NCI-H1105 treated with DMSO at 0.1 percent for 48 hours (cell line): ENCODE measurements around the gene STYXL2.

Experiments used
- DNase-seq: peaks from one replicate; lab custom pipeline; 2025; lab: John Stamatoyannopoulos, UW

Gene STYXL2

DNA sequence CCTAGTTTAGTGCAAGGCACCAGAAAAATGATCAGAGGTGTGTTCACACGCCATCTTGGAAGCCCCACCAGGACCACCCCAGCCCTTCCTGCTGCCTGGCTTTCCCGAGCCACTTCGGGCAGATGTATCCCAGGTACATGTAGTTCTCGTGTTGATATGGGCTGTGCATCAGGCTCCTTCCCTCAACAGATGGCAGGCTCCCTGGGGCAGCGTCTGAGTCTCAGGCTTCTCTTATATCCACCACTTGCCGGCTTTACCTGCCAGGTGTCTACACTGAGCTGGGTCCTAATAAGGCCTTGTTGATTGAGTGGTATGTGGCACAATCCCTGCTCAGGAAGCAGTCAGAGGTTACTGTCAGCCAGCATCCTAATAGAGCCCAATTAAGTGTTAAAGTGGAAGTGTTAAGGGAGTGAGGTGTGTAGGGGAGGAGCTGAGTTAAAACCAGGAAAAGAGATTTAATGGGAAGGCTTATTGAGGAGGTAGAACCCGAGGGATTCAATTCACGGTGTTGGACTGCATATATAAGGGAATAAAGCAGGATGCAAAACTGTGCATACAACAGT lies 12.2 kb upstream of the STYXL2 start:
- no peak for DNase-seq

DNA sequence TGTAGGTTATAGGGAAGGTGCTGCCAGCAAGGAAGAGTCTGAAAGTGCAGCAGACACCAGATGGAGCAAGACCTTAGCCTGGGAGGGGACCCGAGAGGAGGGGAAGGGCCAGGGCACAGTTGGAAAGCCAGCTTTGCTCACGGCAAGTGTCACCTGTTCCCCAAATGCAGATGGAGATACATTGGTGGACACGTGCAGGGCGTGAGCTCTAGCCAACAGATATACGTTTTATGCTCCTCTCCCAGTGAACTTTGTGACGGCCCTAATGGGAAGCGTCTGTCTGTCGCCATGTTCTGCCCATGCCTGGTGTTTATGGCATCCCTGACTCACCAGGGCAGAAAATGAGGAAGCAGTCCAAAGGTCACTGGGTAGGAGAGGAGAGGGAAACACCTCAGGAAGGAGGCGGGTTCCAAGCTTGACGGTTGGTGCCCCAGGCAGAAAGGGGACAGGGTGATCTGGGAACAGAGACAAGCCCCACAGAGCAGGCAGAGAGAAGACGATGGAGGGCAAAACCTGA lies 11.3 kb upstream of the STYXL2 start:
- no peak for DNase-seq

DNA sequence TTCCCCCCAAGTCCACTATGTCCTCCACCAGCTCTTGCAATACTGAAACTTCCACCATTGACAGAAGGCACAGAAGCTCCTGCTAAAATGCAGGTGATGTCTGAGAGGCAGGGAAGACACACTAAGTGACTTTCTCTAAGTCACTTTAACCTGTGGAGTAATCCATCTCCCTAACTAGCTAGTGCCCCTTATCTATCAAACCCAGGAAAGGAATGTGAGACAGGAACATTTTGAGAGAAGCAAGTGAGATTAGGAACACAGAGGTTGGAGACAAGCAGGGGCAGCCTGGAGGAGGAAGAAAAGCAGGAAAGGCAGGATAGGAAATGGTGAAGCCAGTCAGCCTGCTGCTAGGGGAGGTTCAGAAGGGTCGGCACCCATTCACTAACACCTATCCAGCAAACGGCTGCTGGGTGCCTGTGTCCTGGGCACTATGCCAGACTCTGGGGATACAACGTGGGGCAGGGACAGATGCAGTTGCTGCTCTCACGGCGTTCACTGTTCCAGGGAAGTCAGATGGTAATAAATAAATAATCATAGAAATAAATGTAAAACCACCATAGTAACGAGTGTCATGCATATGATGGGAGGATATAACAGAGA lies 10.7 kb upstream of the STYXL2 start:
- DNase-seq, result peak; percentile 87

GRCh38 chr1:167083871-167084270 lies 10.0 kb upstream of the STYXL2 start:
- DNase-seq, result no peak

GRCh38 chr1:167084757-167085156 lies 9.1 kb upstream of the STYXL2 start:
- DNase-seq, result no peak

- no peak for DNase-seq
Measured at GRCh38 chr1:167086033-167086432, 7.8 kb upstream of the STYXL2 start.

DNA sequence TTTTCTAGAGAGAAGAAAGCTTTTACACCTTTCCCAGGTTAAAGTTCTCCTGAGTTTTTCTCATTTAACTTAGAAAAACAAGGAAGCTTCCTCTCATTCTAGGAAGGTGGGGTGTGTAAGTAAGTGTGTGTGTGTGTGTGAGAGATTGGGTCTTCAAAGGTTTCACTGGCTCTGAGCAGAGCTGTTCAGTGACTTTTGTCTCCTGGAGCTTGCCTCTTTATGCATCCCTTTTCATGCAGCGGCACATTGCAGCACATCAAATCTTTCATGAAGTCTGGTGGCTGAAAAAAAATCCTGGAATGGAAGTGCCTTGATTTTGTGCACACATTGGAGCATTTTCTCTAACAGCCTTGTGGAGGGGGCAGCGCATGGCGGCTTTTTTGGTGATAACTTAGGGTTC lies 7.1 kb upstream of the STYXL2 start:
- DNase-seq, result no peak

DNA sequence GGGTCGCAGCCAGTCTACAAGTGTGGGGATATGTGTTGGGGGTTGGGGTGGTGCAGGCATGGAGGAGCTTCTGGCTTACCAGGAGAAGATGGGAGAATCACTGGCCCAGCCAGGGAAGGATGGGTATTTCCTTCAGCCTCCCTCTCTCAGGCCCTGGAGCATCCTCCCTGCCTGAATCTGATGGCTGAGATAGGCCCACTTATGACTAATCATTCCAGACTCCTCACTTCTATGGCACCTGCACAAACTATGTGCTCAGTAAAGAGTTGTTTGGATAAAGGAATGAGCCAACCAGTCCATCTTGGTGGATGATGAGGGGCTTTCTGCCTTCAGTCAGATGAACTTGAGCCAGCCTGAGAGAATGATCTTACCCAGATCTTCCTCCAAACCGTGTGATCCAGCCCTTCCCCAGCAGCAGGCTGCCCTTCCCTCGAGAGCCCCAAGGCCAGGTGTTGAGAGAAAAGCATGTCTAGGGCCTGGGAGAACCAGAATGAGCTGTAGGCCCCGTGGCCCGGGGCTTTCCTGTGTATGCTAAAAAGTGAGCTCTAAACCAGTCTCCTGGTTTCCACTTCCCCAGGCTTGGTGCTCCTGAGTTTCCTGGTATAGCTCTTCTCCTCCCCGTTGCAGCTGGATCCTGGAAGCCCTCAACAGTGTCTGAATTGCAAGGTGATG lies 5.0 kb upstream of the STYXL2 start:
- DNase-seq, result no peak

DNA sequence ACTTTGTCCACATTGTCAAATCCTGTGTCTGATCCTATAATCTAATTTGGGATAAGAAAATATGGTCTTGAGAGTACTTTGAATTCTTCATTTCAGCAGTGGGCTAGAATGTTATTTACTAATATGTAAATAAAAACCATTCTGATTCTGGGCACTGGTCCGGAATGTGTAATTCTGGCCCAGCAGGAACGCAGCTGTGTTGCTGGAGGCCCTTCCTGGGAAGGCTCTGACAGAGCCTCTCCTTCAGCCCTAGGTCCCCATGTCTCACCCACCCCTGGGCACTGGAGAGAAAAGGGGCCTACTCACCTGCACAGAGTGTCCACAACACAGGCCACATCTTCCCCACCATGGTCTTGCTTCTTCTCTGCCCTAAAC lies 3.9 kb upstream of the STYXL2 start:
- no peak for DNase-seq

DNA sequence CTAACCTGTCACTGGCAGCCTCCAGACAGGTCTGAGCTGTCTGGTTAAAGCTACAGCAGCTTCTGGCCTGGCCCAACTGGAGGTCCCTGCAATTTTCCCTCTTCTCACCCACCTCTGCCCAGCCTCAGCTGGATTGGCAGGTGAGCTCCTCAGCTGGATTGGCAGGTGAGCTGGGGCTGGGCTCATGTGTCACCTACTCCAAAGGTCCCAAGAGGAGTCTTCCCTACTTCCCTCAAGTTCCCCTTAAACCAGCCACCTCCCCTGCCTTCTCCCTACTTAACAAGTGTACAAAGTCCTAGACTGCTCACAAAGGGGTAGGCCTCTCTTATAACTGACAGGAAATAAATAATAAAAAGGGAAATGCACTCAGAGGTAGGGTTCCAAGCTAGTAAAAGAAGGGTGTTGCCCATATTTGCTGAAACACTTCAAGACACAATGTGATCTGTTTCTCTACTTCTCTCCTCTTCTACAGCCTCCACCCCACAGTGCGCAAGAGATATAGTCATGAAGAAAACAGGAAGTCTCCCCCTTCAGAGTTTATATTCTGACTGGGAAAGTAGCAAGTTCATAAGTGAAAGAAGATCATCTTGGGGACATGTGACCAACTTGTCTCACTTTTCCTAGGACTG lies 3.4 kb upstream of the STYXL2 start, which contains the start of gene GPA33:
Gene GPA33 (minus strand): TSS at position 64 of the 629 bp plus-strand sequence. CDS start 90 bp downstream, outside the sequence.
- DNase-seq, result no peak

DNA sequence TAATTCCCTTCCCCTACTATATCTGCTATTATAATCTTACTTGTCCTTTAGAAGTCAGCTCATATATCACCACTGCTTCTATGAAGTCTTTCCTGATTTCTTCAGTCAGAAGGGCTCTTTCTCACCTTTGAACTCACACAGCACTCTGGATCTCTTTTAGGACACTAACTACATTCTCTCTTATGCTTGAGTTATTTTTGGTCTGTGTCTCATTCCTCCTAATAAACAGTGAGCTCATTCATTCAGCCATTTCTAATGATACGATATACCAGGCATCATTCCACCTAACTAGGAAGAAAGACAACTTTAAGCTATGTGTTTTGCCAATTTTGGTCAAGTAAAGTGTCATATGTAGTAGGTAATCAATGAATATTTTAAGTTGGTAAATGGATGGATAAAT lies 1.2 kb upstream of the STYXL2 start:
- no peak for DNase-seq

DNA sequence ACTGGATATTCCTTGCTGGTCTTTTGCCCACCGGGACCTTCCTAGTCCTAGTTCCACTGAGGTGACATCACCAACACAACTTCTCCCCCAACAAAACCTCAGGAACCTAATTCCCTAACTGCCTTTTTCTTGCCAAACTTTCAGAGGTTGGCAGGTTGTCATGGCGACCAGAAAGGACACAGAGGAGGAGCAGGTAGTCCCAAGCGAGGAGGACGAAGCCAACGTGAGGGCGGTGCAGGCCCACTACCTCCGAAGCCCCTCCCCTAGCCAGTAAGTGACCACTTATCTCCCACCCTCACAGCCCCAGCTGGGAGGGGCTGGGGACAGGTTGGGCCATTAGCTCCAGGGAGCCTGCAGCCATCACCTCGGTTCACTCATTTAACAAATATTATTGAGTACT lies 815 bp downstream of the STYXL2 start:
- DNase-seq, result no peak

DNA sequence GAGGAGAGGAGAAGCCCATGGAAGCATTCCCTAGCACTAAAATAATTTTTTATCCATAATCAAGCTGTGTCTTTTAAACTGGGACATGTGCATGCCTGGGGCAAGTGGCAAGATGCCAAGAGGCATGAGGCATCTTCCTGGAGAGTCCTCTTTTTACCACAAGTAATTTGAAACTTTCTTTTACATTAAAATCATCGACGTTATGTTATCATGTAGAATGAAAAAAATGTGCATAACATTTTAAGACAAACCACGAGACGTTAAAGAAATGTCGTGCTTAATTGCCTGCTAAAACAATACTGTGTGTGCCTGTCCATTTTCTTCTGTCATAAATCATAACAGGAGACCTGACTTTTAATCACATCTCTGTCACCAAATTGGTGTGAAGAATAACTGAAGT lies 1.5 kb downstream of the STYXL2 start:
- DNase-seq, result no peak

- DNase-seq, result no peak
Measured at GRCh38 chr1:167099851-167100250, 6.0 kb downstream of the STYXL2 start.

- no peak for DNase-seq
Measured at GRCh38 chr1:167100730-167101129, 6.9 kb downstream of the STYXL2 start.

DNA sequence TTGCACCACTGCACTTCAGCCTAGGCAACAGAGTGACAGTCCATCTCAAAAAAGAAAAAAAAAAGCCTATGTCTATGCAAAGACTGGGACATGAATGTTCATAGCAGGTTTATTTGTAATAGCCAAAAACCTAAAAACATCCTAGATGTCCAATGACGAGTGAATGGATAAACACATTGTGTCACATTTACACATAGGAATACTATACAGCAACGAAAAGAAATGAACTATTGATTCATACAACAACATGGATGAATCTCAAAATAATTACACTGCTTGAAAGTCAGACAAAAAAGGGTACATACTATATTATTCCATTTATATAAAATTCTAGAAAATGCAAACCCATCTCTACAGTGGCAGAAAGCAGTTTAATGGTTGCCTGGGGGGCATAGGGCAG lies 7.9 kb downstream of the STYXL2 start:
- no peak for DNase-seq

DNA sequence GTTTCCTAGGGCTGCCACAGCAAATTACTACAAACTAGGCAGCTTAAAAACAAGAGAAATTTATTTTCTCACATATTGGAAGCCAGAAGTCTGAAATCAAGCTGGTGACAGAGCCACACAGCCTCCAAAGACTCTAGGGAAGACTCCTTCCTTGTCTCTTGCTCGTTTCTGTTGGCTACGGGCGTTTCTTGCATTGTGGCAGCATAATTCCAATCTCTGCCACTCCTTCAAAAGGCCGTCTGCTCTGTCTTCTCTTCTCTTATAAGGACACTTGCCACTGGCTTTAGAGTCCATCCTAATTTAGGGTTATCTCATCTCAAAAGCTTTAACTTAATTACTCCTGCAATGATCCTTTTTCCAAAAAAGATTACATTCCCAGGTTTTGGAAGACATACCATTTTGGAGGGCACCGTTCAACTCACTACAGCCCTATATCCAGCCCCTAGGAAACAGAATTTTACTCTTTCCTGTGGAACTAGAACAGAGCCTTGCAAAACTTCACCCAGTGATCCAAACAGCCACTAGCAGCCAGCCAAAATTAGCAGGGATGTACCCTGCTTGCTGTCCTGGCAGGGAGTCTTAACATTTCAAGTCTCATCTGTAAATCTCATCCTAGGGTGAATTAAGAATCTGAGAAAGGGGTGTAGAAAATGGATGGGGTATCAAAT lies 9.2 kb downstream of the STYXL2 start:
- DNase-seq, result no peak

DNA sequence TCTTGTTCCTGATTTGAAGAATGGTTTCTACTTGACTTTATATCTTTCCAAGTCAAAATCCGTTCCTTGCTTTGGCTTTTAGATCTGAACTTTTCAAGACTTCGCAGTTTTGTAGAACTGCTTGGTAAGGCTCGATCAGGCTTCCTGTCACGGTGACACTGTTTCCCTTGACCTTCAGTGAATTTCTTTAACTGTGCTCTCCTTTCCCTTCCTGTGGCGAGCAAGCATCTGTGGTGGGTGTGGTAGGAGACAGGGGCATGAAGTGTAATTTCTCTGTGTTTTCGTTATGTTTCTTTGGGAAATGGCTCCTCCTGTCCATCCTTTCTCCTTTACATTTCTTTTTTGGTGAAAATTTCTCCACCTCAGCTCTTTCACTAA lies 10.4 kb downstream of the STYXL2 start:
- no peak for DNase-seq

- DNase-seq, result no peak
Measured at GRCh38 chr1:167105271-167106118, 11.6 kb downstream of the STYXL2 start.

- DNase-seq, result no peak
Measured at GRCh38 chr1:167106119-167106461, 12.2 kb downstream of the STYXL2 start.

DNA sequence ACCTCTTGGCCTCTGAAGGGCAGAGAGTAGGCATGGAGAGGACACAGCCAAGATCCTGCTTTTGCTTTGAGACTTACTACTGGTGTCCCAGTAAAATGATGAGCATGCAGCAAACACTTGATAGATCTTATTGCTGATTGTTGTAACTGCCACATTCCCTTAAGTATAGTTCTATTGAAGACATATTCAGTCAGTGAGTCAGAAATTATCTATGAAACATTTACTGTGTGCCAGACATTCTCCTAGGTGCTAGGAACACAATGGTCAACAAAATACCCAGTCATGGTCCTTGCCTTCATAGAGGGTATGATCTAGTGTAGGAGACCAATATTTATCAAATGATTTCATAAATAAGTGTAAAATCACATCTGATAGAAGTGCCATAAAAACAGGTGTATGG lies 13.6 kb downstream of the STYXL2 start:
- no peak for DNase-seq

DNA sequence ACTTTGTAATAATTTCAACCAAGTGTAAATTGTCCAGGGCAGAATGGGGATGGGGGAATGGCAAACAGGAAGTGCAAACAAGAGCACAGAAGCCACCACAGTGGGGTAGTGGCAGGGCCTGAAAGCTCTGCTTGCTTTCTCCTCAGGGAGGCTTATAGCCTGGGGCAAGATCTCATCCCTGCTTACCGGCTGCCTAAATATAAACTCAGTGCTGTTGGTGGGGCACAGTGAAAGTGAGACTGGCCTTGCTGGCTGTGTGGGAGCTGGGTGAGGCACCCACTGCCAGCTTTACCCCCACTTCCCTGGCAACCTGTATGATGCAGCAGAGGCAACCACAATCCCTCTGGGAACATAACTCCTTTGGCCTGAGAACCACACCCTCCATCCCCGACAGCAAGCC lies 15.2 kb downstream of the STYXL2 start:
- DNase-seq, result no peak
